ENCODE measurements around the gene HPGDS. TPM values are rescaled to one million over a fixed set of nuclear protein-coding genes. Genes with fewer than 3 reads are reported as not detected.

HPGDS gene
- total RNA-seq, 1 experiment from 2014 or later = not detected

- no peaks in the 10 kb centered on the region for H3K9me3 ChIP-seq (ENCODE audit: low read length)
- ChIA-PET POLR2A (ENCODE audit: unreplicated experiment) (no interaction called here), CTCF (no interaction called here)
- H3K9me2 ChIP-seq (replicated peaks; ENCODE audit: low read length) = no peaks in the 10 kb centered on the region
- no peaks in the 10 kb centered on the region for H4K20me1 ChIP-seq (ENCODE audit: low read length)
- H3K9ac ChIP-seq (ENCODE audit: low read length) = no peak overlapping the region; the same call in 1 of the 2 replicates
- H3K4me3 ChIP-seq (ENCODE audit: low read length) = no peak overlapping the region
- no TSS peak for BruUV-seq (replicated peaks)
- ATAC-seq = no peak
- intact Hi-C loops (cut with micrococcal nuclease) = no loop called here
- peak overlapping the region; percentile 42 for H3K27ac ChIP-seq (ENCODE audit: low read length)
- H3K36me3 ChIP-seq (ENCODE audit: low read depth, low read length) = no peaks in the 10 kb centered on the region
- no peak for DNase-seq
- no peak overlapping the region for H3K4me2 ChIP-seq (ENCODE audit: low read length)
- no peaks in the 10 kb centered on the region for H3K27me3 ChIP-seq (ENCODE audit: low read length)
- H3K4me1 ChIP-seq (ENCODE audit: insufficient read depth, low read length) = peaks cover 43% of the 10 kb centered on the region
- no peaks in the 10 kb centered on the region for H3F3A ChIP-seq (ENCODE audit: low read length, unreplicated experiment)
- TF ChIP-seq EZH2 (IDR thresholded peaks at IDR 0.05; ENCODE audit: low read length, unreplicated experiment) (no peak), EZH2phosphoT487 (IDR thresholded peaks at IDR 0.05; ENCODE audit: borderline replicate concordance, low read length) (no peak)
- TF ChIP-seq, protein P1, sequence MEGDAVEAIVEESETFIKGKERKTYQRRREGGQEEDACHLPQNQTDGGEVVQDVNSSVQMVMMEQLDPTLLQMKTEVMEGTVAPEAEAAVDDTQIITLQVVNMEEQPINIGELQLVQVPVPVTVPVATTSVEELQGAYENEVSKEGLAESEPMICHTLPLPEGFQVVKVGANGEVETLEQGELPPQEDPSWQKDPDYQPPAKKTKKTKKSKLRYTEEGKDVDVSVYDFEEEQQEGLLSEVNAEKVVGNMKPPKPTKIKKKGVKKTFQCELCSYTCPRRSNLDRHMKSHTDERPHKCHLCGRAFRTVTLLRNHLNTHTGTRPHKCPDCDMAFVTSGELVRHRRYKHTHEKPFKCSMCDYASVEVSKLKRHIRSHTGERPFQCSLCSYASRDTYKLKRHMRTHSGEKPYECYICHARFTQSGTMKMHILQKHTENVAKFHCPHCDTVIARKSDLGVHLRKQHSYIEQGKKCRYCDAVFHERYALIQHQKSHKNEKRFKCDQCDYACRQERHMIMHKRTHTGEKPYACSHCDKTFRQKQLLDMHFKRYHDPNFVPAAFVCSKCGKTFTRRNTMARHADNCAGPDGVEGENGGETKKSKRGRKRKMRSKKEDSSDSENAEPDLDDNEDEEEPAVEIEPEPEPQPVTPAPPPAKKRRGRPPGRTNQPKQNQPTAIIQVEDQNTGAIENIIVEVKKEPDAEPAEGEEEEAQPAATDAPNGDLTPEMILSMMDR (conservative IDR thresholded peaks at IDR 0.05; ENCODE audit: low read depth, low read length) = no peak
- H2AFZ ChIP-seq (ENCODE audit: low read length) = peak overlapping the region; percentile 19; the same call in 1 of the 2 replicates
- no peaks in the 10 kb centered on the region for H3K79me2 ChIP-seq (ENCODE audit: low read length)
Observed at GRCh38 chr4:94364527-94364926, 21.9 kb upstream of the HPGDS start.

DNA sequence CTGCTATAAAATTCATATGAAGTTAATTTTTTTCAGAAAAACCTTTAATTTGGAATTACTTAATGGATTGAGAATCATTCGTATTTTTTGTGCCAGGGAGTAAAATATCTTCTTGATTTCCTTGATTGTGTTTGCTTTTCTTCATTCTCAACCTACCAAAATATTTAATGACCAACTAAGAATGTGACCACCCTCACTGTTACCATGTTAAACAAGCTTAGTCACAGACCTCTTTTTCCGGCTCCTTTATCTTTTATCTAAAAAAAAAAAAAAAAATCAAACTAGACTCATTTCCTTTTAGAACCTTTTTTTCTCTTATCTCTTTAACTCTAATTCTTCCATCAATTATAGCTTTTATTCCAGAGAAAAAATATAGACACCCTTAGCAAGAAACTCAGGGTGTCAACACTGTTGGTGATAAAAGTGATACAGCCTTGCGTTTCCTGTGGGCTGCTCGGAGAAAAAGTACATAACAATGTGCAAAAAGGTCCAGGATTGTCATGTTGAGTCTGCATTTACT lies 20.6 kb upstream of the HPGDS start:
- Histone ChIP-seq H3K36me3 (ENCODE audit: low read depth, low read length) (no peaks in the 10 kb centered on the region), H3K4me2 (ENCODE audit: low read length) (peak overlapping the region; percentile 46), H3K9ac (ENCODE audit: low read length) (no peak overlapping the region), H3K9me3 (ENCODE audit: low read length) (no peaks in the 10 kb centered on the region), H3K79me2 (ENCODE audit: low read length) (no peaks in the 10 kb centered on the region), H3K4me1 (ENCODE audit: insufficient read depth, low read length) (peaks cover 43% of the 10 kb centered on the region), H2AFZ (ENCODE audit: low read length) (no peak overlapping the region), H4K20me1 (ENCODE audit: low read length) (no peaks in the 10 kb centered on the region), H3F3A (ENCODE audit: low read length, unreplicated experiment) (no peaks in the 10 kb centered on the region), H3K27ac (ENCODE audit: low read length) (peak overlapping the region; percentile 45), H3K9me2 (replicated peaks; ENCODE audit: low read length) (no peaks in the 10 kb centered on the region), H3K4me3 (ENCODE audit: low read length) (no peak overlapping the region), H3K27me3 (ENCODE audit: low read length) (no peaks in the 10 kb centered on the region)
- TF ChIP-seq EZH2 (IDR thresholded peaks at IDR 0.05; ENCODE audit: low read length, unreplicated experiment) = no peak
- TF ChIP-seq EZH2phosphoT487 (IDR thresholded peaks at IDR 0.05; ENCODE audit: borderline replicate concordance, low read length) = no peak
- TF ChIP-seq, protein P1 (conservative IDR thresholded peaks at IDR 0.05; ENCODE audit: low read depth, low read length) = no peak
- ATAC-seq (peak; percentile 80), DNase-seq (peak; percentile 61)
- ChIA-PET POLR2A (ENCODE audit: unreplicated experiment) (interaction anchor here (0.7 kb wide), 1 partner anchor 354 kb away, joined by 4 read pairs; no protein-coding TSS in a partner anchor), CTCF (no interaction called here)
- intact Hi-C loops (cut with micrococcal nuclease) = no loop called here
- BruUV-seq (replicated peaks) = no TSS peak

GRCh38 chr4:94359838-94360237 lies 17.2 kb upstream of the HPGDS start:
- DNase-seq = no peak
- H2AFZ ChIP-seq (ENCODE audit: low read length) = no peak overlapping the region
- no peak for TF ChIP-seq EZH2 (IDR thresholded peaks at IDR 0.05; ENCODE audit: low read length, unreplicated experiment)
- no peak for TF ChIP-seq EZH2phosphoT487 (IDR thresholded peaks at IDR 0.05; ENCODE audit: borderline replicate concordance, low read length)
- TF ChIP-seq, protein P1 (conservative IDR thresholded peaks at IDR 0.05; ENCODE audit: low read depth, low read length) = no peak
- no peaks in the 10 kb centered on the region for H3K27me3 ChIP-seq (ENCODE audit: low read length)
- H3K9me3 ChIP-seq (ENCODE audit: low read length) = no peaks in the 10 kb centered on the region
- no peak overlapping the region for H3K9ac ChIP-seq (ENCODE audit: low read length)
- H3K9me2 ChIP-seq (replicated peaks; ENCODE audit: low read length) = no peaks in the 10 kb centered on the region
- BruUV-seq (replicated peaks) = no TSS peak
- H3K27ac ChIP-seq (ENCODE audit: low read length) = no peak overlapping the region
- H3K4me3 ChIP-seq (ENCODE audit: low read length) = no peak overlapping the region
- no peaks in the 10 kb centered on the region for H3F3A ChIP-seq (ENCODE audit: low read length, unreplicated experiment)
- H3K36me3 ChIP-seq (ENCODE audit: low read depth, low read length) = no peaks in the 10 kb centered on the region
- ChIA-PET CTCF (interaction anchor here (0.6 kb wide), 1 partner anchor 95 kb away, joined by 5 read pairs; no protein-coding TSS in a partner anchor), POLR2A (ENCODE audit: unreplicated experiment) (no interaction called here)
- peaks cover 36% of the 10 kb centered on the region for H3K4me1 ChIP-seq (ENCODE audit: insufficient read depth, low read length)
- ATAC-seq = no peak
- intact Hi-C loops (cut with micrococcal nuclease) = no loop called here
- H3K79me2 ChIP-seq (ENCODE audit: low read length) = no peaks in the 10 kb centered on the region
- no peak overlapping the region for H3K4me2 ChIP-seq (ENCODE audit: low read length)
- H4K20me1 ChIP-seq (ENCODE audit: low read length) = no peaks in the 10 kb centered on the region
